ENCODE data around the gene AKT1. TPM values are rescaled to one million over a fixed set of nuclear protein-coding genes. Genes with fewer than 3 reads are reported as not detected.
A peak's percentile ranks its signal among the peaks of the same experiment; 100 is the strongest.

AKT1 gene
- total and polyA plus RNA-seq, 2 of the 13 experiments (the other 11 are each of a cell fraction or from before 2014, with no cell fraction given): 96.2 to 116 TPM

DNA sequence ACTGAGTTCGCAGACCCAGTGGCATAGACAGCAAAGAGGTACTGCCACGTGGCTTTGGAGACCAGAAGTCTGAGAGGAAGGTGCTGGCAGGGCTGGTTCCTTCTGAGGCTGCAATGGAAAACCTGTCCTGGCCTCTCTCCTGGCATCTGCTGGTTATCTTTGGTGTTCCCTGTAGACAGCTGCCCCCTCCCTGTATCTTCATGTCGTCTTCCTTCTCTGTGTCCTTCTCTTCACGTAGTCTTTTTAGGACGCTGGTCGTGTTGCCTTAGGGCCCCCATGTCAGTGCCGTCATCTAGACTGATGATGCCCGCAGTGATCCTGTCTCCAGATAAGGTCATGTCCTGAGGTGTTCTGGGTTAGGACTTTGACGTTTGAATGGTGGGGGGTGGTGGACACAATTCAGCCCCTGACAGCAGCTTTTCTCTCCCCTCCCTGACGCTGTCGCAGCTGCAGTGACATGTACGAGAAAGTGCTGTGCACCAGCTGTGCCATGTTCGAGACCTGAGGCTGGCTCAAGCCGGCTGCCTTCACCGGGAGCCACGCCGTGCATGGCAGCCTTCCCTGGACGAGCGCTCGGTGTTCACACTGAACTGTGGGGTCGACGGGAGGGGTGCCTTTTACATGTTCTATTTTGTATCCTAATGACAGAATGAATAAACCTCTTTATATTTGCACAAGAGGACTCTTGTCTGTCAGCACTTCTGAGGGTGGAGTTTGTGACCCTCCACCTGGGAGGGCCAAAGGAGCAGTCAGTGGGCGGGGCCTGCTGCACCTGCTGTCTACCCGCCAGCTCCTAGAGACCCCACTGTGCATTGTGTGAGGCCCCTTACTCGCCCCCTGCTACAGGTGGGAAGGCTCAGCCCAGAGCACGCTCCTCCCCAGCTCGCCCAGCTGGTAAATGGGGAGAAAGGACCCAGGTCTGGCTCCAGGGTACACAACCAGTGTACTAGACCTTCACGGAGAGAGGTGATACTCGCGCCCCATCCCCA, 36.3 kb downstream of the AKT1 start:
- intact Hi-C loops (cut with micrococcal nuclease; ENCODE audit: unreplicated experiment): no loop called here
- H3K4me1 ChIP-seq (ENCODE audit: insufficient read depth, low read length): peaks cover 61% of the 10 kb centered on the region
- peaks cover 69% of the 10 kb centered on the region for H4K20me1 ChIP-seq (ENCODE audit: insufficient read depth, low read length)
- FAIRE-seq (no peak), DNase-seq (ENCODE audit: low spot score) (no peak), ATAC-seq (no peak)
- no peaks in the 10 kb centered on the region for H3K27me3 ChIP-seq (ENCODE audit: control insufficient read depth in 1 of 2, insufficient read depth in 2 of 2, low read length in 2 of 2)
- WGBS (ENCODE audit: low lambda C conversion rate): 96% methylated on average over 28 of the region's 30 CpGs
- no TSS peak for BruUV-seq (replicated peaks)
- no peak overlapping the region for H3K4me3 ChIP-seq (replicated peaks in 1 of 3; ENCODE audit: insufficient read depth in 1 of 3, low read depth in 2 of 3, low read length in 3 of 3)
- peak overlapping the region; percentile 20 for H3K27ac ChIP-seq (ENCODE audit: extremely low read length, insufficient read depth, low read length)
- no peak overlapping the region for H2AFZ ChIP-seq (ENCODE audit: low read length)
- no peak overlapping the region for H3K4me2 ChIP-seq (ENCODE audit: low read depth, low read length)
- peaks cover 15 to 60% of the 10 kb centered on the region in 2 experiments for H3K36me3 ChIP-seq (replicated peaks in 1 of 2; ENCODE audit: control insufficient read depth in 1 of 2, insufficient read depth in 2 of 2, low read length in 2 of 2)
- in situ Hi-C loops (cut with HindIII; ENCODE audit: extremely low pct_ligation_motif_present, low pct_unique_long_range_greater_than_20kb): no loop called here
- H3K9me3 ChIP-seq (ENCODE audit: low read length): no peaks in the 10 kb centered on the region
- peaks cover 67% of the 10 kb centered on the region for H3K79me2 ChIP-seq (ENCODE audit: insufficient read depth, low read length)
- no peak overlapping the region for H3K9ac ChIP-seq (ENCODE audit: insufficient read depth, low read depth, low read length)
- ChIA-PET POLR2A (interaction anchor here (1.0 to 2.2 kb wide), 2 partner anchors 7 to 10 kb away, joined by 4 to 13 read pairs; no protein-coding TSS in a partner anchor), CTCF (ENCODE audit: low intra/inter-chr PET ratio, low total read pairs) (no interaction called here)
- no peak for TF ChIP-seq KLF9 (CRISPR knock-in tag; IDR thresholded peaks at IDR 0.05; ENCODE audit: low read depth)
- TF ChIP-seq ELK4 (CRISPR knock-in tag; IDR thresholded peaks at IDR 0.05; ENCODE audit: borderline replicate concordance): no peak
- no peak for TF ChIP-seq AHDC1 (CRISPR knock-in tag; IDR thresholded peaks at IDR 0.05; ENCODE audit: borderline replicate concordance)
- TF ChIP-seq, protein P1, sequence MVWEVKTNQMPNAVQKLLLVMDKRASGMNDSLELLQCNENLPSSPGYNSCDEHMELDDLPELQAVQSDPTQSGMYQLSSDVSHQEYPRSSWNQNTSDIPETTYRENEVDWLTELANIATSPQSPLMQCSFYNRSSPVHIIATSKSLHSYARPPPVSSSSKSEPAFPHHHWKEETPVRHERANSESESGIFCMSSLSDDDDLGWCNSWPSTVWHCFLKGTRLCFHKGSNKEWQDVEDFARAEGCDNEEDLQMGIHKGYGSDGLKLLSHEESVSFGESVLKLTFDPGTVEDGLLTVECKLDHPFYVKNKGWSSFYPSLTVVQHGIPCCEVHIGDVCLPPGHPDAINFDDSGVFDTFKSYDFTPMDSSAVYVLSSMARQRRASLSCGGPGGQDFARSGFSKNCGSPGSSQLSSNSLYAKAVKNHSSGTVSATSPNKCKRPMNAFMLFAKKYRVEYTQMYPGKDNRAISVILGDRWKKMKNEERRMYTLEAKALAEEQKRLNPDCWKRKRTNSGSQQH (CRISPR knock-in tag; IDR thresholded peaks at IDR 0.05; ENCODE audit: low read depth): no peak
- TF ChIP-seq PCBP1 (IDR thresholded peaks at IDR 0.05; ENCODE audit: borderline replicate concordance, low read depth, low read length): no peak
- no peak for TF ChIP-seq ZNF839 (CRISPR knock-in tag; IDR thresholded peaks at IDR 0.05; ENCODE audit: borderline replicate concordance)
- TF ChIP-seq POLR2AphosphoS5 (IDR thresholded peaks at IDR 0.05; ENCODE audit: low read depth, low read length): peak; percentile 38; the same call in 1 of the 2 replicates
- TF ChIP-seq ZFP82 (CRISPR knock-in tag; IDR thresholded peaks at IDR 0.05; ENCODE audit: borderline replicate concordance): no peak
- no peak for TF ChIP-seq EZH2 (conservative IDR thresholded peaks at IDR 0.05; ENCODE audit: low read depth, low read length)
- TF ChIP-seq SNAI1 (CRISPR knock-in tag; IDR thresholded peaks at IDR 0.05; ENCODE audit: borderline replicate concordance): no peak
- no peak for TF ChIP-seq KDM2A (CRISPR knock-in tag; IDR thresholded peaks at IDR 0.05; ENCODE audit: borderline replicate concordance, low read depth)
- TF ChIP-seq ZNF639 (CRISPR knock-in tag; conservative IDR thresholded peaks at IDR 0.05): no peak
- no peak for TF ChIP-seq ZNF776 (CRISPR knock-in tag; IDR thresholded peaks at IDR 0.05)
